ENCODE results near the gene TPRN. TPM values are rescaled to one million over a fixed set of nuclear protein-coding genes. Genes with fewer than 3 reads are reported as not detected.

The TPRN gene
- total RNA-seq, 1 experiment from 2014 or later = 23.0 TPM

GRCh38 chr9:137194388-137194787, 6.2 kb downstream of the TPRN start:
- no TSS peak for BruUV-seq (replicated peaks)
- Histone ChIP-seq H3K4me3 (ENCODE audit: low read depth, low read length, poor library complexity, severe bottlenecking) (no peak overlapping the region), H3K9me3 (ENCODE audit: low read depth, low read length, poor library complexity, severe bottlenecking) (no peaks in the 10 kb centered on the region), H3K27ac (ENCODE audit: low read depth, low read length, poor library complexity, severe bottlenecking) (no peak overlapping the region), H3K36me3 (ENCODE audit: insufficient read depth, low read length, poor library complexity, severe bottlenecking) (peaks cover 2% of the 10 kb centered on the region), H3K27me3 (replicated peaks; ENCODE audit: insufficient read depth, low read depth, low read length, poor library complexity) (no peaks in the 10 kb centered on the region), H3K4me1 (ENCODE audit: insufficient read depth, low read length, poor library complexity, severe bottlenecking) (peaks cover 12% of the 10 kb centered on the region)
- TF ChIP-seq EZH2 (IDR thresholded peaks at IDR 0.05; ENCODE audit: borderline replicate concordance, low read depth, low read length, poor library complexity, severe bottlenecking) = no peak
- TF ChIP-seq, protein P1, sequence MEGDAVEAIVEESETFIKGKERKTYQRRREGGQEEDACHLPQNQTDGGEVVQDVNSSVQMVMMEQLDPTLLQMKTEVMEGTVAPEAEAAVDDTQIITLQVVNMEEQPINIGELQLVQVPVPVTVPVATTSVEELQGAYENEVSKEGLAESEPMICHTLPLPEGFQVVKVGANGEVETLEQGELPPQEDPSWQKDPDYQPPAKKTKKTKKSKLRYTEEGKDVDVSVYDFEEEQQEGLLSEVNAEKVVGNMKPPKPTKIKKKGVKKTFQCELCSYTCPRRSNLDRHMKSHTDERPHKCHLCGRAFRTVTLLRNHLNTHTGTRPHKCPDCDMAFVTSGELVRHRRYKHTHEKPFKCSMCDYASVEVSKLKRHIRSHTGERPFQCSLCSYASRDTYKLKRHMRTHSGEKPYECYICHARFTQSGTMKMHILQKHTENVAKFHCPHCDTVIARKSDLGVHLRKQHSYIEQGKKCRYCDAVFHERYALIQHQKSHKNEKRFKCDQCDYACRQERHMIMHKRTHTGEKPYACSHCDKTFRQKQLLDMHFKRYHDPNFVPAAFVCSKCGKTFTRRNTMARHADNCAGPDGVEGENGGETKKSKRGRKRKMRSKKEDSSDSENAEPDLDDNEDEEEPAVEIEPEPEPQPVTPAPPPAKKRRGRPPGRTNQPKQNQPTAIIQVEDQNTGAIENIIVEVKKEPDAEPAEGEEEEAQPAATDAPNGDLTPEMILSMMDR (conservative IDR thresholded peaks at IDR 0.05; ENCODE audit: low read depth, low read length) = no peak
- ChIA-PET POLR2A (ENCODE audit: low non-redundant PET) (interaction anchor here (0.6 kb wide), 1 partner anchor 9 kb away, joined by 3 read pairs; no protein-coding TSS in a partner anchor), CTCF (interaction anchor here (0.7 kb wide), 1 partner anchor 42 kb away, joined by 3 read pairs; no protein-coding TSS in a partner anchor)
- no peak for DNase-seq (ENCODE audit: low spot score)
- intact Hi-C loops (cut with micrococcal nuclease; ENCODE audit: unreplicated experiment) = no loop called here

GRCh38 chr9:137193771-137194170, 6.8 kb downstream of the TPRN start:
- DNase-seq (ENCODE audit: low spot score) = no peak
- Histone ChIP-seq H3K4me3 (ENCODE audit: low read depth, low read length, poor library complexity, severe bottlenecking) (no peak overlapping the region), H3K9me3 (ENCODE audit: low read depth, low read length, poor library complexity, severe bottlenecking) (no peaks in the 10 kb centered on the region), H3K27me3 (replicated peaks; ENCODE audit: insufficient read depth, low read depth, low read length, poor library complexity) (no peaks in the 10 kb centered on the region), H3K4me1 (ENCODE audit: insufficient read depth, low read length, poor library complexity, severe bottlenecking) (peaks cover 6% of the 10 kb centered on the region), H3K36me3 (ENCODE audit: insufficient read depth, low read length, poor library complexity, severe bottlenecking) (peaks cover 2% of the 10 kb centered on the region), H3K27ac (ENCODE audit: low read depth, low read length, poor library complexity, severe bottlenecking) (no peak overlapping the region)
- BruUV-seq (replicated peaks) = no TSS peak
- intact Hi-C loops (cut with micrococcal nuclease; ENCODE audit: unreplicated experiment) = no loop called here
- CTCF ChIA-PET = no interaction called here
- TF ChIP-seq, protein P1 (conservative IDR thresholded peaks at IDR 0.05; ENCODE audit: low read depth, low read length) = no peak
- no peak for TF ChIP-seq EZH2 (IDR thresholded peaks at IDR 0.05; ENCODE audit: borderline replicate concordance, low read depth, low read length, poor library complexity, severe bottlenecking)
- POLR2A ChIA-PET (ENCODE audit: low non-redundant PET) = no interaction called here

DNA sequence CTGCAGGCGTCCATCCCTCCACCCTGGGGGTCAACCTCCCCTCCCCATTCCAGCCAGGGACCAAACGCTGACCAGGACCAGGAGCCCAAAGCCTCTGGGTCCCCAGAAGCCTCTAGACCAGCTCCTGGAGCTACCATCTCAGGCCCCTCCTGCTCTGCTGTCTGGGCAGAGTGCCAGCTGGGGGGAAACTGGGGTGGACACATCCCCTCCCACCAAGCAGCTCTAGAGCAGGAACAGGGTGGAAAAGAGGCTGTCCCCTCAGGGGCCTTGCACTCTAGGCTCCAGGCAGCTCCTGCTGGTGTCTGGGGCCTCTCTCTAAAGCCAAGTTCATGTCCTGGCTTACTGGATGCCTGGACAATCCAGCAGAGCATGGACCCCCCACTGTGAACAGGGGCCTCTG, 7.7 kb downstream of the TPRN start:
- Histone ChIP-seq H3K27me3 (replicated peaks; ENCODE audit: insufficient read depth, low read depth, low read length, poor library complexity) (no peaks in the 10 kb centered on the region), H3K9me3 (ENCODE audit: low read depth, low read length, poor library complexity, severe bottlenecking) (no peaks in the 10 kb centered on the region), H3K27ac (ENCODE audit: low read depth, low read length, poor library complexity, severe bottlenecking) (no peak overlapping the region), H3K36me3 (ENCODE audit: insufficient read depth, low read length, poor library complexity, severe bottlenecking) (peaks cover 2% of the 10 kb centered on the region), H3K4me1 (ENCODE audit: insufficient read depth, low read length, poor library complexity, severe bottlenecking) (peaks cover 4% of the 10 kb centered on the region), H3K4me3 (ENCODE audit: low read depth, low read length, poor library complexity, severe bottlenecking) (no peak overlapping the region)
- ChIA-PET CTCF (no interaction called here), POLR2A (ENCODE audit: low non-redundant PET) (no interaction called here)
- DNase-seq (ENCODE audit: low spot score) = no peak
- intact Hi-C loops (cut with micrococcal nuclease; ENCODE audit: unreplicated experiment) = no loop called here
- no TSS peak for BruUV-seq (replicated peaks)
- TF ChIP-seq EZH2 (IDR thresholded peaks at IDR 0.05; ENCODE audit: borderline replicate concordance, low read depth, low read length, poor library complexity, severe bottlenecking) = no peak
- TF ChIP-seq, protein P1 (conservative IDR thresholded peaks at IDR 0.05; ENCODE audit: low read depth, low read length) = no peak
